Left lung (tissue), 10 donors: ENCODE measurements around the gene TYMP. TPM values are rescaled to one million over a fixed set of nuclear protein-coding genes. Genes with fewer than 3 reads are reported as not detected.

ENCODE experiments used
- ATAC-seq: fragments of 200-7000 bp; cut with Tn5 transposase; one replicate; pipeline ENCODE4 v1.9.1; 2020; ENCODE audit warnings: moderate library complexity
- DNase-seq, 4 donors: peaks; one replicate each; pipeline ENCODE4 v3.0.0-alpha.2; 2013 to 2020
- H3K27ac ChIP-seq, 2 donors: fragments of 200-600 bp; sonication (generic) in 1 of 2; one replicate each; pipeline versions ENCODE4 v1.5.0 to v1.8.0; 2020 to 2021
- H3K27me3 ChIP-seq, 2 donors: fragments of 200-600 bp; sonication (generic) in 1 of 2; one replicate each; pipeline versions ENCODE4 v1.5.0 to v1.8.0; 2020 to 2021
- H3K36me3 ChIP-seq, 2 donors: fragments of 200-600 bp; sonication (generic) in 1 of 2; one replicate each; pipeline versions ENCODE4 v1.5.0 to v1.8.0; 2020 to 2021
- H3K4me1 ChIP-seq, 2 donors: fragments of 200-600 bp; one replicate each; pipeline ENCODE4 v1.8.0; 2021
- H3K4me3 ChIP-seq, 2 donors: fragments of 200-600 bp; sonication (generic) in 1 of 2; one replicate each; pipeline versions ENCODE4 v1.5.0 to v1.8.0; 2020 to 2021; ENCODE audit warnings: mild to moderate bottlenecking in 1 of 2
- H3K9me3 ChIP-seq, 2 donors: fragments of 200-600 bp; sonication (generic) in 1 of 2; one replicate each; pipeline versions ENCODE4 v1.5.0 to v1.8.0; 2020 to 2021
- CTCF ChIP-seq, 2 donors: fragments of 200-600 bp; sonication (generic) in 1 of 2; IDR thresholded peaks; one replicate each; pipeline versions ENCODE4 v1.5.0 to v1.8.0; 2021; ENCODE audit warnings: antibody characterized with exemption in 2 of 2
- intact Hi-C, 2 donors: fragments of 100-400 bp; cut with DNase I; formaldehyde crosslinking; loops; one replicate each; pipeline versions ENCODE4 v1.11.2 to v1.14.2; 2022
- polyA plus RNA-seq, 6 donors: library from polyadenylated mRNA; unstranded; fragments of 120-200 nt; gene quantifications; one replicate each; pipeline ENCODE4 v1.2.1, GENCODE V29; 2013; ENCODE audit not compliant: insufficient read length in 6 of 6
- total RNA-seq, 2 donors: library from RNA; stranded (reverse); fragmentation: NEBNext Ultra II Directional; extraction: Animal tissue kit (Norgen Biotek cat#: 25700); gene quantifications; one replicate each; pipeline ENCODE4 v1.2.1, GENCODE V29; 2021
- donor health status: DM: no; HTN: yes; CAD: no.
- donor health status: DM: no; HTN: no; CAD: no.

TYMP gene
- total and polyA plus RNA-seq, 8 donors: 2.6 to 256 (median 3.7) TPM

GRCh38 chr22:50548921-50549790 lies 19.3 kb upstream of the TYMP start:
- no peaks in the 10 kb centered on the region for H3K36me3 ChIP-seq
- no peak for ATAC-seq
- H3K27ac ChIP-seq: peak overlapping the region in 1 of 2 donors; percentile 20
- no peak for DNase-seq
- peak overlapping the region; percentile 19 to 33 for H3K4me3 ChIP-seq
- intact Hi-C loops: no loop called here
- no peaks in the 10 kb centered on the region for H3K9me3 ChIP-seq
- H3K27me3 ChIP-seq: peaks cover 33 to 42% of the 10 kb centered on the region in 2 donors
- H3K4me1 ChIP-seq: peaks cover 7 to 42% of the 10 kb centered on the region in 2 donors
- no peak for TF ChIP-seq CTCF (IDR thresholded peaks at IDR 0.05)

- ATAC-seq (peak; percentile 2), DNase-seq (peak in 1 of 4 donors; percentile 86)
- intact Hi-C loops: no loop called here
- Histone ChIP-seq H3K36me3 (no peaks in the 10 kb centered on the region), H3K9me3 (no peaks in the 10 kb centered on the region), H3K27ac (peak overlapping the region in 1 of 2 donors; percentile 20), H3K4me3 (peak overlapping the region; percentile 19 to 33), H3K4me1 (peaks cover 7 to 51% of the 10 kb centered on the region in 2 donors), H3K27me3 (peaks cover 33 to 42% of the 10 kb centered on the region in 2 donors)
- TF ChIP-seq CTCF (IDR thresholded peaks at IDR 0.05): no peak
Measured at GRCh38 chr22:50548040-50548920, 18.5 kb upstream of the TYMP start.

- Histone ChIP-seq H3K27ac (no peak overlapping the region), H3K27me3 (peaks cover 33 to 42% of the 10 kb centered on the region in 2 donors), H3K9me3 (no peaks in the 10 kb centered on the region), H3K4me3 (no peak overlapping the region), H3K4me1 (peaks cover 7 to 56% of the 10 kb centered on the region in 2 donors), H3K36me3 (no peaks in the 10 kb centered on the region)
- TF ChIP-seq CTCF (IDR thresholded peaks at IDR 0.05): no peak
- no peak for DNase-seq
- no peak for ATAC-seq
- intact Hi-C loops: no loop called here
Measured at GRCh38 chr22:50547263-50547985, 17.6 kb upstream of the TYMP start.

GRCh38 chr22:50546326-50547262 lies 16.8 kb upstream of the TYMP start:
- Histone ChIP-seq H3K27me3 (peaks cover 33 to 42% of the 10 kb centered on the region in 2 donors), H3K4me1 (peaks cover 7 to 64% of the 10 kb centered on the region in 2 donors), H3K36me3 (no peaks in the 10 kb centered on the region), H3K4me3 (no peak overlapping the region), H3K9me3 (no peaks in the 10 kb centered on the region), H3K27ac (no peak overlapping the region)
- intact Hi-C loops: no loop called here
- TF ChIP-seq CTCF (IDR thresholded peaks at IDR 0.05): no peak
- DNase-seq (no peak), ATAC-seq (no peak)
